Dermis lymphatic vessel endothelial cell (primary cell): ENCODE measurements around the gene CNTLN. TPM values are rescaled to one million over a fixed set of nuclear protein-coding genes. Genes with fewer than 3 reads are reported as not detected.

ENCODE experiments used
- total RNA-seq: library from RNA; depleted of rRNA; stranded (reverse); fragments of >200 nt; gene quantifications from 2 replicates; pipeline ENCODE4 v1.2.1, GENCODE V29; 2014

CNTLN gene
- total RNA-seq, result 6.5 and 8.8 TPM in 2 replicates

DNA sequence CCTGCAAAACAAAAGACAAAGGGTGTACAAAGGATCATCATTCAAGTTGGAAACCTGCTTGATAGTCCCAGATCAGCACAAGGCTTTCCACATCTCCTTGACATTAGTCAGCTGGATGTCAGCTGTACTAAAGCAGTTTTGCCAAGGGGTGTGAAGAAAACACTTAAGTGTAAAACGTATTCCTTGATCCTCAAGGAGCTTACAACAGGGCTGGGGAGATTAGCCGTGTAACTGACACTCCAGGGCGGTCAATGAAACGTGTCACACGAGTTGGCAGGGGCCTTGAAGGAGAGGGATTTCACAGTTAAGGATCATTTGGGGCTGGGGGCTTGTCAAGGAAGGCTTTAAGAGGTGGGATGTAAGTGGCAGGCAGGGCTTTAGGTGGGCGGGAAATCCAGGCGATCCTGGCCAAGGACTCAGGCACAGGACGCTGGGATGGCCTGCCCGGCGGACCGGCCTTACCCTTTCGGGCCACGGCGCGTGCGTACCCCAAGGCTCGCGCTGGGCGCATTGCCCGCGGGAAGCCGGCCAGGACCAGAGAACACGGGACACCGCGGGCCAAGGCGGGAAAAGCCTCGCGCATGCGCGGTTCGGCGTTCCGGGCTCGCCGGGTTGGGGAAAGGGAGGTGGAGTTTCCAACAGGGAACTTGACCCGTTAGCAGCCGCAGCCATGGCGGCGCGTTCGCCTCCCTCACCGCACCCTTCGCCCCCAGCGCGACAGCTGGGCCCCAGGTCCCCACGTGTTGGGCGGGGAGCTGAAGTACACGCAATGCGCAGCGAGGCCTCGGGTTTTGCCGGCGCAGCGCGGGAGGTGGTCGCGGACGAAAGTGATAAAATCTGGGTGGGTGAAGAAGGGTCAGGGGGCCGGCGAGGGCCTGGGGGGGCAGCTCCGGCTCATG is at the start of gene CNTLN:
Gene CNTLN, plus strand, starts transcription at position 645 of the 899 bp plus-strand sequence. Its CDS starts 26 bp downstream, at position 671.

